ENCODE data around the gene M1AP. TPM values are rescaled to one million over a fixed set of nuclear protein-coding genes. Genes with fewer than 3 reads are reported as not detected.

The M1AP gene
- total RNA-seq, 1 experiment from 2014 or later, result not detected

Other genes with a start within 250 kb of the M1AP start
- gene C2orf81, start 226.7 kb downstream of the M1AP start, total RNA-seq (2022), result 0.84 and 1.7 TPM in 2 replicates
- 8.4 and 9.9 TPM in 2 replicates for gene WDR54, start 226.6 kb downstream of the M1AP start, total RNA-seq (2022)
- gene RTKN, start 206.4 kb downstream of the M1AP start, total RNA-seq (2022), result 123 and 139 TPM in 2 replicates
- 25.2 and 29.1 TPM in 2 replicates for gene INO80B, start 193.2 kb downstream of the M1AP start, total RNA-seq (2022)
- gene WBP1, start 189.9 kb downstream of the M1AP start, total RNA-seq (2022), result 53.4 and 54.8 TPM in 2 replicates
- 70.5 and 71.1 TPM in 2 replicates for gene MOGS, start 182.9 kb downstream of the M1AP start, total RNA-seq (2022)
- 88.4 and 102 TPM in 2 replicates for gene MRPL53, start 175.7 kb downstream of the M1AP start, total RNA-seq (2022)
- gene CCDC142, start 165.3 kb downstream of the M1AP start, total RNA-seq (2022), result 39.0 and 47.1 TPM in 2 replicates
- gene TTC31, start 165.2 kb downstream of the M1AP start, total RNA-seq (2022), result 31.3 and 32.4 TPM in 2 replicates
- 11.1 and 11.4 TPM in 2 replicates for gene LBX2, start 148.7 kb downstream of the M1AP start, total RNA-seq (2022)
- 27.0 and 29.7 TPM in 2 replicates for gene PCGF1, start 140.6 kb downstream of the M1AP start, total RNA-seq (2022)
- gene TLX2, start 133.9 kb downstream of the M1AP start, total RNA-seq (2022), result 0.68 and 0.72 TPM in 2 replicates
- 0.50 and 1.4 TPM in 2 replicates for gene DQX1, start 122.1 kb downstream of the M1AP start, total RNA-seq (2022)
- 154 and 156 TPM in 2 replicates for gene AUP1, start 118.6 kb downstream of the M1AP start, total RNA-seq (2022)
- 27.0 and 27.3 TPM in 2 replicates for gene HTRA2, start 118.4 kb downstream of the M1AP start, total RNA-seq (2022)
- gene LOXL3, start 94.4 kb downstream of the M1AP start, total RNA-seq (2022), result 13.8 and 15.9 TPM in 2 replicates
- gene DOK1, start 93.6 kb downstream of the M1AP start, total RNA-seq (2022), result 5.1 and 5.5 TPM in 2 replicates
- 6.2 and 7.6 TPM in 2 replicates for gene SEMA4F, start 5.9 kb upstream of the M1AP start, total RNA-seq (2022)
- 19.9 and 22.6 TPM in 2 replicates for gene HK2, start 185.8 kb upstream of the M1AP start, total RNA-seq (2022)